H9 (cell line): ENCODE measurements around the gene ARHGEF12. TPM values are rescaled to one million over a fixed set of nuclear protein-coding genes. Genes with fewer than 3 reads are reported as not detected.

Source experiments
- DNase-seq: peaks from one replicate; pipeline ENCODE4 v3.0.0-alpha.2; 2017
- H2AFZ ChIP-seq: one replicate; pipeline ENCODE4 v1.6.1; 2013; ENCODE audit warnings: mild to moderate bottlenecking, low read length, control low read depth, moderate library complexity
- H2AK5ac ChIP-seq: 2 replicates; pipeline ENCODE4 v1.6.1; 2013; ENCODE audit warnings: low read length, control low read depth, mixed read lengths; ENCODE audit not compliant: insufficient read length
- H2BK120ac ChIP-seq: one replicate; pipeline ENCODE4 v1.6.1; 2013; ENCODE audit warnings: low read depth, mild to moderate bottlenecking, low read length, control low read depth, inconsistent platforms; ENCODE audit not compliant: poor library complexity, severe bottlenecking
- H2BK12ac ChIP-seq: 2 replicates; pipeline ENCODE4 v1.6.1; 2013; ENCODE audit warnings: low read length, control low read depth, mixed read lengths, low read depth; ENCODE audit not compliant: insufficient read length
- H2BK15ac ChIP-seq: 2 replicates; pipeline ENCODE4 v1.6.1; 2013; ENCODE audit warnings: low read depth, low read length, control low read depth
- H2BK20ac ChIP-seq: one replicate; pipeline ENCODE4 v1.6.1; 2013; ENCODE audit warnings: low read depth, mild to moderate bottlenecking, low read length, control low read depth, inconsistent platforms; ENCODE audit not compliant: poor library complexity, severe bottlenecking
- H2BK5ac ChIP-seq: 2 replicates; pipeline ENCODE4 v1.6.1; 2013; ENCODE audit warnings: low read length, control low read depth, mixed read lengths; ENCODE audit not compliant: insufficient read length
- H3K14ac ChIP-seq: 2 replicates; pipeline ENCODE4 v1.6.1; 2013; ENCODE audit warnings: low read length, control low read depth; ENCODE audit not compliant: insufficient read depth
- H3K18ac ChIP-seq: 2 replicates; pipeline ENCODE4 v1.6.1; 2013; ENCODE audit warnings: low read depth, mild to moderate bottlenecking, mixed read lengths, low read length, control low read depth; ENCODE audit not compliant: insufficient read length
- H3K23ac ChIP-seq: 2 replicates; pipeline ENCODE4 v1.6.1; 2013; ENCODE audit warnings: low read length, control low read depth, mixed read lengths, low read depth; ENCODE audit not compliant: insufficient read length
- H3K23me2 ChIP-seq: 2 replicates; pipeline ENCODE4 v1.6.1; 2013; ENCODE audit warnings: low read depth, mild to moderate bottlenecking, mixed read lengths, low read length, control low read depth; ENCODE audit not compliant: insufficient read length, poor library complexity, severe bottlenecking
- H3K27ac ChIP-seq: 2 replicates; pipeline ENCODE4 v1.5.1; 2013; ENCODE audit warnings: low read length, control low read depth, mixed read lengths, low read depth; ENCODE audit not compliant: insufficient read length
- H3K27me3 ChIP-seq: 2 replicates; pipeline ENCODE4 v1.6.1; 2013; ENCODE audit warnings: low read length, control low read depth, inconsistent platforms; ENCODE audit not compliant: insufficient read depth
- H3K4ac ChIP-seq: 2 replicates; pipeline ENCODE4 v1.6.1; 2013; ENCODE audit warnings: low read depth, mild to moderate bottlenecking, control low read depth, inconsistent platforms, low read length, moderate library complexity
- H3K4me1 ChIP-seq: 2 replicates; pipeline ENCODE4 v1.6.1; 2013; ENCODE audit warnings: low read length, control low read depth, inconsistent platforms; ENCODE audit not compliant: insufficient read depth
- H3K4me2 ChIP-seq: 2 replicates; pipeline ENCODE4 v1.6.1; 2013; ENCODE audit warnings: low read length, control low read depth, mixed read lengths; ENCODE audit not compliant: insufficient read length, insufficient read depth
- H3K56ac ChIP-seq: 2 replicates; pipeline ENCODE4 v1.6.1; 2013; ENCODE audit warnings: low read depth, mild to moderate bottlenecking, mixed read lengths, low read length, control low read depth; ENCODE audit not compliant: insufficient read length
- H3K79me1 ChIP-seq: 2 replicates; pipeline ENCODE4 v1.6.1; 2013; ENCODE audit warnings: low read depth, mild to moderate bottlenecking, moderate library complexity, low read length, control low read depth, inconsistent platforms; ENCODE audit not compliant: insufficient read depth, poor library complexity, severe bottlenecking
- H3K79me2 ChIP-seq: 2 replicates; pipeline ENCODE4 v1.6.1; 2013; ENCODE audit warnings: low read length, control low read depth, inconsistent platforms; ENCODE audit not compliant: insufficient read depth
- H3K9ac ChIP-seq: 2 replicates; pipeline ENCODE4 v1.6.1; 2013; ENCODE audit warnings: low read length, control low read depth, mixed read lengths; ENCODE audit not compliant: insufficient read length; ENCODE audit errors: extremely low read depth
- H3K9me3 ChIP-seq: one replicate; pipeline ENCODE4 v1.6.1; 2013; ENCODE audit warnings: low read depth, low read length, inconsistent platforms; ENCODE audit not compliant: control insufficient read depth
- H3T11ph ChIP-seq: one replicate; pipeline ENCODE4 v1.6.1; 2013; ENCODE audit warnings: mild to moderate bottlenecking, low read length, control low read depth, inconsistent platforms
- H4K20me1 ChIP-seq: one replicate; pipeline ENCODE4 v1.6.1; 2013; ENCODE audit not compliant: control insufficient read depth, insufficient read length, insufficient read depth
- H4K5ac ChIP-seq: 2 replicates; pipeline ENCODE4 v1.6.1; 2013; ENCODE audit warnings: low read depth, mild to moderate bottlenecking, mixed read lengths, low read length, control low read depth; ENCODE audit not compliant: insufficient read length
- H4K8ac ChIP-seq: replicated peaks from 2 replicates; pipeline ENCODE4 v1.6.1; 2013; ENCODE audit warnings: low read length, control low read depth, mixed read lengths, low read depth; ENCODE audit not compliant: insufficient read length
- H4K91ac ChIP-seq: 2 replicates; pipeline ENCODE4 v1.6.1; 2013; ENCODE audit warnings: low read depth, mild to moderate bottlenecking, moderate library complexity, mixed read lengths, low read length, control low read depth; ENCODE audit not compliant: insufficient read length
- H3K27ac Mint-ChIP-seq, 3 experiments: 2 replicates in 2 of 3; 3 replicates in 1 of 3; pipeline ENCODE4 v1.8.0; 2020 to 2021; ENCODE audit warnings: mixed read lengths in 3 of 3, mild to moderate bottlenecking in 1 of 3, moderate library complexity in 1 of 3
- H3K27me3 Mint-ChIP-seq: 2 replicates; pipeline ENCODE4 v1.8.0; 2021; ENCODE audit warnings: low read depth, mild to moderate bottlenecking, moderate library complexity, mixed read lengths
- H3K36me3 Mint-ChIP-seq, 3 experiments: 2 replicates in 2 of 3; 3 replicates in 1 of 3; pipeline ENCODE4 v1.8.0; 2020 to 2021; ENCODE audit warnings: low read depth in 3 of 3, mixed read lengths in 3 of 3; ENCODE audit not compliant: insufficient read depth in 1 of 3
- H3K4me1 Mint-ChIP-seq, 2 experiments: 2 replicates each; pipeline ENCODE4 v1.8.0; 2020; ENCODE audit warnings: mixed read lengths in 2 of 2
- H3K4me3 Mint-ChIP-seq, 2 experiments: 2 replicates in 1 of 2; 3 replicates in 1 of 2; pipeline ENCODE4 v1.8.0; 2020 to 2021; ENCODE audit warnings: mild to moderate bottlenecking in 2 of 2, mixed read lengths in 2 of 2, moderate library complexity in 1 of 2
- H3K9me3 Mint-ChIP-seq, 2 experiments: 2 replicates in 1 of 2; 3 replicates in 1 of 2; pipeline ENCODE4 v1.8.0; 2020; ENCODE audit warnings: mild to moderate bottlenecking in 2 of 2, mixed read lengths in 2 of 2, moderate library complexity in 1 of 2
- CTCF ChIP-seq: fragments of 200-600 bp; sonication (generic); conservative IDR thresholded peaks from 3 replicates; pipeline ENCODE4 v1.8.0; 2021; ENCODE audit warnings: antibody characterized with exemption, mild to moderate bottlenecking
- WGBS: extraction: QIAGEN DNeasy Blood & Tissue Kit; methylation state at CpG from one replicate; pipeline ENCODE4 v1.1.7; 2013; ENCODE audit warnings: missing lambda C conversion rate, low lambda C conversion rate, mixed read lengths; ENCODE audit not compliant: insufficient read length; ENCODE audit errors: extremely low coverage; 5-methylcytosine and 5-hydroxymethylcytosine counted together
- total RNA-seq: library from RNA; stranded (reverse); gene quantifications from 2 replicates; pipeline ENCODE4 v1.2.1, GENCODE V29; 2021

The ARHGEF12 gene
- total RNA-seq, 1 experiment from 2014 or later: 27.0 TPM

GRCh38 chr11:120471131-120471530 is 134.9 kb downstream of the ARHGEF12 start:
- no peak overlapping the region for H3K56ac ChIP-seq
- no peak overlapping the region for H3K23ac ChIP-seq
- H4K5ac ChIP-seq: no peak overlapping the region
- H3K4me1 Mint-ChIP-seq: no peaks in the 10 kb centered on the region
- no peak overlapping the region for H2BK15ac ChIP-seq
- H3K23me2 ChIP-seq: no peaks in the 10 kb centered on the region
- no peak for DNase-seq
- H2BK5ac ChIP-seq: no peak overlapping the region
- no peaks in the 10 kb centered on the region for H3K27me3 Mint-ChIP-seq
- no peak overlapping the region for H2BK120ac ChIP-seq
- no peaks in the 10 kb centered on the region for H3K9me3 Mint-ChIP-seq
- no peaks in the 10 kb centered on the region for H3K79me2 ChIP-seq
- no peak overlapping the region for H3K4me3 Mint-ChIP-seq
- H3K4ac ChIP-seq: no peak overlapping the region
- no peaks in the 10 kb centered on the region for H3K4me1 ChIP-seq
- H3K4me2 ChIP-seq: no peak overlapping the region
- H2AFZ ChIP-seq: no peak overlapping the region
- no peaks in the 10 kb centered on the region for H3K27me3 ChIP-seq
- no peak overlapping the region for H2BK20ac ChIP-seq
- H4K91ac ChIP-seq: no peak overlapping the region
- H3K9ac ChIP-seq: no peak overlapping the region
- H2AK5ac ChIP-seq: no peak overlapping the region
- no peak for TF ChIP-seq CTCF
- H3K9me3 ChIP-seq: no peaks in the 10 kb centered on the region
- H3T11ph ChIP-seq: no peak overlapping the region
- H3K18ac ChIP-seq: no peak overlapping the region
- peaks cover 9 to 48% (median 48%) of the 10 kb centered on the region in 3 experiments; a peak in 6 of 7 replicates for H3K36me3 Mint-ChIP-seq
- H4K8ac ChIP-seq: no peak overlapping the region
- no peaks in the 10 kb centered on the region for H4K20me1 ChIP-seq
- H3K79me1 ChIP-seq: no peaks in the 10 kb centered on the region
- WGBS: no CpG with 5 or more reads among the region's 1 CpG
- no peak overlapping the region for H2BK12ac ChIP-seq
- no peak overlapping the region for H3K14ac ChIP-seq
- H3K27ac ChIP-seq: no peak overlapping the region
- H3K27ac Mint-ChIP-seq: no peak overlapping the region
